GM18505 (cell line): ENCODE results near the gene HERPUD2.
A peak's percentile ranks its signal among the peaks of the same experiment; 100 is the strongest.
"Not testable (repeated sequence)": the region's sequence is repeated elsewhere in the genome, so short reads cannot be mapped to it uniquely, and the experiment has no call there.

Experiments
- ATAC-seq: cut with Tn5 transposase; IDR thresholded peaks from one replicate; pipeline ENCODE4 v1.9.1; 2021; ENCODE audit not compliant: unreplicated experiment
- POLR2A ChIP-seq: IDR thresholded peaks from 4 replicates; pipeline ENCODE4 v1.6.1; 2011; ENCODE audit warnings: borderline replicate concordance; ENCODE audit not compliant: insufficient read depth, insufficient read length; ENCODE audit errors: extremely low read depth

HERPUD2 gene

GRCh38 chr7:35701287-35701900 lies 6.5 kb upstream of the HERPUD2 start:
- peak; percentile 71 for ATAC-seq
- no peak for TF ChIP-seq POLR2A

GRCh38 chr7:35700865-35701264 lies 5.9 kb upstream of the HERPUD2 start:
- no peak for ATAC-seq
- TF ChIP-seq POLR2A = no peak

DNA sequence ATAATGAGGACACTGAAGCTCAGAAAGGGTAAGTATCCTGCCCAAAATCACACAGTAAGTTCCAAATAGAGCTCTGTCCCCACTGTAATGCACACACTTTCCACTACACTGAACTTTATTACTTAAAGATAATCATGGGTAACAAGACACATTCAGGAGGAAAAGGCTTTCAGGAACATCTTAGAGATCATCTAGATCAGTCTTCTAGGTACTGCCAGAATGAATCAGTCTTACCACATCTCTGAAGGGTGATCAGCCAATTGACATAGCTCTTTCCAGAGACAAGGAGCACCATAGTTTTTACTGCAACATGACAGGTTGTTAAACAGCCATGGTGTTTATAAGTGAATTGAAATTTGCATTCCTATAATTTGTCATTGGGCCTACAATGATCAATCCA lies 5.4 kb upstream of the HERPUD2 start:
- no peak for ATAC-seq
- TF ChIP-seq POLR2A = no peak

- TF ChIP-seq POLR2A = no peak
- ATAC-seq = no peak
Measured at GRCh38 chr7:35699796-35700305, 4.9 kb upstream of the HERPUD2 start.

- not testable (repeated sequence) for ATAC-seq
Measured at GRCh38 chr7:35698382-35698781, 3.4 kb upstream of the HERPUD2 start.

- ATAC-seq = no peak
- no peak for TF ChIP-seq POLR2A
Measured at GRCh38 chr7:35697414-35698175, 2.7 kb upstream of the HERPUD2 start.

GRCh38 chr7:35695987-35696386 lies 1.1 kb upstream of the HERPUD2 start:
- no peak for ATAC-seq
- no peak for TF ChIP-seq POLR2A

- TF ChIP-seq POLR2A = no peak
- no peak for ATAC-seq
Measured at GRCh38 chr7:35695473-35695850, 527 bp upstream of the HERPUD2 start.

- no peak for TF ChIP-seq POLR2A
Measured at GRCh38 chr7:35694161-35694783, 663 bp downstream of the HERPUD2 start.

DNA sequence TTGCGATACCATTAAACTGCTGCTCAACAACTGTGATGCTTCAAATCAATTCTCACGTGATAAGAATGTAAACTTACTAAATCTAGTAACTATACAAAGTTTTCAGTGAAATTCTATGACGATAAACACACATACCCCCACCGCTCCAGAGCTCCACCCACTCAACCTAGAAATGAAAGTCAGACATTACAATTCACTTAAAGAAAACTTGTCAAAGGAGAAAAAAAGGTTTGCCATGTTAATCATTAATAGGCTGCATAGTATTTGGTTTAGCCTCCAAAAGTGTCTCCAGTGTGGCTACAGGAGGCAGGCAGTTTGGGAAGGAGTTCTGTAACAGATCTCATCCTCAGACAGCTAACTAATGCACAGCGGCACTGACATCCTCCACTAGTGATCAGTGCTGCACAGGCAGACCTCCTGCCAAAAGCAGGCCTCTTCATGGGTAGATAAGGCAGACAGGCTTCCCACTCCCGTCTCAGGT lies 3.1 kb downstream of the HERPUD2 start:
- no peak for ATAC-seq
- TF ChIP-seq POLR2A = no peak

More at GRCh38 chr7:35694161-35694783, 663 bp downstream of the HERPUD2 start:
- peak; percentile 20 for ATAC-seq

GRCh38 chr7:35691366-35691765 lies 3.6 kb downstream of the HERPUD2 start:
- no peak for ATAC-seq
- peak; percentile 6 for TF ChIP-seq POLR2A

- not testable (repeated sequence) for ATAC-seq
Measured at GRCh38 chr7:35690614-35691013, 4.3 kb downstream of the HERPUD2 start.

DNA sequence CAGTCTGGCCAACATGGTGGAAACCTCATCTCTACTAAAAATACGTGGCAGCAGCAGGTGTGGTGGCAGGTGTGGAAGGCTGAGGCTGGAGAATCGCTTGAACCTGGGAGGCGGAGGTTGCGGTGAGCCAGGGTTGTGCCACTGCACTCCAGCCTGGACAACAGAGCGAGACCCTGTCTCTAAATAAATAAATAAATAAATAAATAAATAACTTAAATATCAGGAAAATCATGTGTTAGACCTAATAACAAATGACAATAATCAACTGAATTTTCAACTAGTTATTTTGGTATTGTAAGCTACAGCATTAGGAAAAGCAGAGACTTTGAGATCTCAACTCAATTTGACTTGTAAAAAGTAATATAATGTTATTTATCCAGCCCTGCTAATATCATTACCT lies 9.2 kb downstream of the HERPUD2 start:
- ATAC-seq = no peak
- no peak for TF ChIP-seq POLR2A
